Measurements from ENCODE around the gene TBX3. TPM values are rescaled to one million over a fixed set of nuclear protein-coding genes. Genes with fewer than 3 reads are reported as not detected.

The TBX3 gene
- total and polyA plus RNA-seq, 2 donors (not counting 3 experiments of a cell fraction or from before 2014, with no cell fraction given): 0.52 to 2.0 TPM

GRCh38 chr12:114661245-114661644, 22.7 kb downstream of the TBX3 start:
- H3K27ac ChIP-seq (ENCODE audit: insufficient read depth, low read depth, low read length): no peak overlapping the region
- H3K4me3 ChIP-seq (replicated peaks in 1 of 3; ENCODE audit: insufficient read depth in 1 of 3, low read depth in 1 of 3, low read length in 3 of 3): no peak overlapping the region
- POLR2A ChIA-PET: no interaction called here
- DNase-seq (ENCODE audit: low read depth, low spot score) (no peak), FAIRE-seq (no peak)
- BruUV-seq (replicated peaks): no TSS peak
- no peak overlapping the region for H2AFZ ChIP-seq (ENCODE audit: low read depth, low read length)
- H3K9me1 ChIP-seq (replicated peaks; ENCODE audit: control insufficient read depth, extremely low read depth, insufficient read depth, low read length): no peaks in the 10 kb centered on the region
- H4K20me1 ChIP-seq (replicated peaks; ENCODE audit: control insufficient read depth, extremely low read depth, insufficient read depth, low read length): no peaks in the 10 kb centered on the region
- intact Hi-C loops (cut with micrococcal nuclease) (loop anchor here (5.0 kb wide), 1 partner anchor 1211 kb away; no protein-coding TSS in a partner anchor), dilution Hi-C loops (cut with MboI; ENCODE audit: extremely low pct_ligation_motif_present, low sequenced_read_pairs) (no loop called here)
- H3K4me1 ChIP-seq (ENCODE audit: control insufficient read depth, extremely low read depth, insufficient read depth, low read length): no peaks in the 10 kb centered on the region
- H3K79me2 ChIP-seq (ENCODE audit: control insufficient read depth, insufficient read depth, low read length): no peaks in the 10 kb centered on the region
- no peaks in the 10 kb centered on the region for H3K36me3 ChIP-seq (ENCODE audit: control insufficient read depth in 2 of 2, extremely low read depth in 1 of 2, insufficient read depth in 2 of 2, low read length in 2 of 2)
- no peak overlapping the region for H3K4me2 ChIP-seq (ENCODE audit: insufficient read depth, low read length)
- H3K27me3 ChIP-seq (ENCODE audit: control insufficient read depth in 2 of 2, insufficient read depth in 2 of 2, low read length in 2 of 2): peaks cover 28 to 32% of the 10 kb centered on the region in 2 experiments
- H3K9ac ChIP-seq (replicated peaks; ENCODE audit: extremely low read depth, insufficient read depth, low read length): no peak overlapping the region
- CTCF ChIA-PET: interaction anchor here (0.7 to 3.4 kb wide), 3 partner anchors 36 to 1257 kb away, joined by 3 to 113 read pairs (median 15); no protein-coding TSS in a partner anchor
- no peak for TF ChIP-seq MYC (IDR thresholded peaks at IDR 0.05; ENCODE audit: low read depth, low read length)
- no peak for TF ChIP-seq POLR2AphosphoS5 (IDR thresholded peaks at IDR 0.05; ENCODE audit: insufficient read depth, low read depth, low read length)
- no peak for TF ChIP-seq FOS (IDR thresholded peaks at IDR 0.05; ENCODE audit: borderline replicate concordance, insufficient read depth, low read length)
- TF ChIP-seq POLR2A (IDR thresholded peaks at IDR 0.05; ENCODE audit: low read depth, low read length): no peak
- H3K9me3 ChIP-seq (replicated peaks; ENCODE audit: control insufficient read depth, insufficient read depth, low read length): no peaks in the 10 kb centered on the region

DNA sequence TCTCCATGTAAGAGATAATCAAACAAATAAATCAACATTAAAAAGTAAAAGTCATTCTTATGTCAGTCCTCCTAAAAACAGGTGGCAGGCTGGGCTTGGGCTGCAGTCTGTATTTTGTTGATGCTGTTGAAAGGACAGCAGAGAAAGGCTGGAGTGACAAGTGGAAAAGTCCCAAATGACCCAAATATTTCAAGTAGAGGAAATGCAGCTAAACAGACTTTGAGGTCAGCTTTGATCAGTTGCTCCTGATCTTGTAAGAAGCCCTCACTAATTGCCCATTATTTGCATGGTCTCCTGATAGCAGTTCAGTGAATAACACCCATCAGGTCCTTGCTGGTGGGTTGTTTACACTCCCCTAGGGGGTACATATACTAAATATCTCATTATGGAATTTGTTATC, 24.9 kb downstream of the TBX3 start:
- CTCF ChIA-PET: no interaction called here

More for the DNA sequence above, 24.9 kb downstream of the TBX3 start:
- H3K79me2 ChIP-seq (ENCODE audit: control insufficient read depth, insufficient read depth, low read length): no peaks in the 10 kb centered on the region
- no peaks in the 10 kb centered on the region for H4K20me1 ChIP-seq (replicated peaks; ENCODE audit: control insufficient read depth, extremely low read depth, insufficient read depth, low read length)
- no peak overlapping the region for H3K4me3 ChIP-seq (replicated peaks in 1 of 3; ENCODE audit: insufficient read depth in 1 of 3, low read depth in 1 of 3, low read length in 3 of 3)
- DNase-seq (ENCODE audit: low read depth, low spot score) (no peak), FAIRE-seq (no peak)
- dilution Hi-C loops (cut with MboI; ENCODE audit: extremely low pct_ligation_motif_present, low sequenced_read_pairs): no loop called here
- H3K27ac ChIP-seq (ENCODE audit: insufficient read depth, low read depth, low read length): no peak overlapping the region
- H3K9ac ChIP-seq (replicated peaks; ENCODE audit: extremely low read depth, insufficient read depth, low read length): no peak overlapping the region
- no peak overlapping the region for H2AFZ ChIP-seq (ENCODE audit: low read depth, low read length)
- TF ChIP-seq GATA2 (IDR thresholded peaks at IDR 0.05; ENCODE audit: insufficient read depth, insufficient read length, low read depth, low read length) (no peak), POLR2AphosphoS5 (IDR thresholded peaks at IDR 0.05; ENCODE audit: insufficient read depth, low read depth, low read length) (no peak), MYC (IDR thresholded peaks at IDR 0.05; ENCODE audit: low read depth, low read length) (no peak), EZH2 (IDR thresholded peaks at IDR 0.05; ENCODE audit: borderline replicate concordance, low read depth, low read length, severe bottlenecking) (no peak), FOS (IDR thresholded peaks at IDR 0.05; ENCODE audit: borderline replicate concordance, insufficient read depth, low read length) (no peak), POLR2A (IDR thresholded peaks at IDR 0.05; ENCODE audit: low read depth, low read length) (no peak), JUN (IDR thresholded peaks at IDR 0.05; ENCODE audit: borderline replicate concordance, insufficient read depth, insufficient read length, low read depth) (no peak)
- TF ChIP-seq, protein P1, sequence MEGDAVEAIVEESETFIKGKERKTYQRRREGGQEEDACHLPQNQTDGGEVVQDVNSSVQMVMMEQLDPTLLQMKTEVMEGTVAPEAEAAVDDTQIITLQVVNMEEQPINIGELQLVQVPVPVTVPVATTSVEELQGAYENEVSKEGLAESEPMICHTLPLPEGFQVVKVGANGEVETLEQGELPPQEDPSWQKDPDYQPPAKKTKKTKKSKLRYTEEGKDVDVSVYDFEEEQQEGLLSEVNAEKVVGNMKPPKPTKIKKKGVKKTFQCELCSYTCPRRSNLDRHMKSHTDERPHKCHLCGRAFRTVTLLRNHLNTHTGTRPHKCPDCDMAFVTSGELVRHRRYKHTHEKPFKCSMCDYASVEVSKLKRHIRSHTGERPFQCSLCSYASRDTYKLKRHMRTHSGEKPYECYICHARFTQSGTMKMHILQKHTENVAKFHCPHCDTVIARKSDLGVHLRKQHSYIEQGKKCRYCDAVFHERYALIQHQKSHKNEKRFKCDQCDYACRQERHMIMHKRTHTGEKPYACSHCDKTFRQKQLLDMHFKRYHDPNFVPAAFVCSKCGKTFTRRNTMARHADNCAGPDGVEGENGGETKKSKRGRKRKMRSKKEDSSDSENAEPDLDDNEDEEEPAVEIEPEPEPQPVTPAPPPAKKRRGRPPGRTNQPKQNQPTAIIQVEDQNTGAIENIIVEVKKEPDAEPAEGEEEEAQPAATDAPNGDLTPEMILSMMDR (IDR thresholded peaks at IDR 0.05; ENCODE audit: extremely low read depth in 1 of 2, insufficient read depth in 1 of 2, low read depth in 1 of 2, low read length in 2 of 2): no peak
- TF ChIP-seq, protein P2, sequence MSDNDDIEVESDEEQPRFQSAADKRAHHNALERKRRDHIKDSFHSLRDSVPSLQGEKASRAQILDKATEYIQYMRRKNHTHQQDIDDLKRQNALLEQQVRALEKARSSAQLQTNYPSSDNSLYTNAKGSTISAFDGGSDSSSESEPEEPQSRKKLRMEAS (IDR thresholded peaks at IDR 0.05; ENCODE audit: insufficient read depth, insufficient read length): no peak
- H3K4me1 ChIP-seq (ENCODE audit: control insufficient read depth, extremely low read depth, insufficient read depth, low read length): no peaks in the 10 kb centered on the region
- no TSS peak for BruUV-seq (replicated peaks)
- peaks cover 12 to 14% of the 10 kb centered on the region in 2 experiments for H3K27me3 ChIP-seq (ENCODE audit: control insufficient read depth in 2 of 2, insufficient read depth in 2 of 2, low read length in 2 of 2)
- no peak overlapping the region for H3K4me2 ChIP-seq (ENCODE audit: insufficient read depth, low read length)
- H3K36me3 ChIP-seq (ENCODE audit: control insufficient read depth in 2 of 2, extremely low read depth in 1 of 2, insufficient read depth in 2 of 2, low read length in 2 of 2): no peaks in the 10 kb centered on the region
- POLR2A ChIA-PET: no interaction called here
- H3K9me1 ChIP-seq (replicated peaks; ENCODE audit: control insufficient read depth, extremely low read depth, insufficient read depth, low read length): no peaks in the 10 kb centered on the region
- H3K9me3 ChIP-seq (replicated peaks; ENCODE audit: control insufficient read depth, insufficient read depth, low read length): no peaks in the 10 kb centered on the region
- intact Hi-C loops (cut with micrococcal nuclease): no loop called here

Data from endothelial cell of umbilical vein (primary cell).